ENCODE measurements around the gene MXRA7. TPM values are rescaled to one million over a fixed set of nuclear protein-coding genes. Genes with fewer than 3 reads are reported as not detected.

The MXRA7 gene
- 100 to 1,000 TPM; 180 to 259 (median 192) TPM for total RNA-seq (2021; fragmentation: NEBNext Ultra II Directional; extraction: Animal tissue kit (Norgen Biotek cat#: 25700))
- long read RNA-seq, full-length matches to known transcripts, result 4 of 30 reads
- long read RNA-seq, partial matches to known transcripts, result 9 of 30 reads
- long read RNA-seq, other reads (novel, unspliced or antisense), result 17 of 30 reads

- Mint-ChIP-seq H3K4me3 (peak within 1 kb of the TSS; percentile 99), H3K36me3 (ENCODE audit: low read depth) (peaks cover 40% of the 10 kb centered on the region), H3K27me3 (ENCODE audit: insufficient read depth) (peaks cover 12% of the 10 kb centered on the region), H3K27ac (peak within 1 kb of the TSS; percentile 99), H3K9me3 (no peaks in the 10 kb centered on the region), H3K4me1 (ENCODE audit: low read depth) (peaks cover 65% of the 10 kb centered on the region)
- no peak for DNase-seq
- TF ChIP-seq CTCF (IDR thresholded peaks at IDR 0.05), result no peak
These were observed at the start of gene MXRA7 for GRCh38 chr17:76710863-76711611. MXRA7 (minus strand) TSS chr17:76710965; CDS start chr17:76710946, 19 bp downstream.

GRCh38 chr17:76758570-76758969 is 47.8 kb upstream of the MXRA7 start:
- Mint-ChIP-seq H3K4me3 (no peak overlapping the region), H3K27ac (no peak overlapping the region), H3K4me1 (ENCODE audit: low read depth) (peaks cover 6% of the 10 kb centered on the region; the same call in 1 of the 2 replicates), H3K36me3 (ENCODE audit: low read depth) (peaks cover 12% of the 10 kb centered on the region; the same call in 1 of the 2 replicates), H3K27me3 (ENCODE audit: insufficient read depth) (no peaks in the 10 kb centered on the region), H3K9me3 (no peaks in the 10 kb centered on the region)
- no peak for TF ChIP-seq CTCF (IDR thresholded peaks at IDR 0.05)
- no peak for DNase-seq

GRCh38 chr17:76757256-76757655 is 46.5 kb upstream of the MXRA7 start:
- H3K4me3 Mint-ChIP-seq, result no peak overlapping the region
- no peaks in the 10 kb centered on the region for H3K9me3 Mint-ChIP-seq
- no peaks in the 10 kb centered on the region for H3K27me3 Mint-ChIP-seq (ENCODE audit: insufficient read depth)
- TF ChIP-seq CTCF (IDR thresholded peaks at IDR 0.05), result no peak
- H3K27ac Mint-ChIP-seq, result no peak overlapping the region
- H3K4me1 Mint-ChIP-seq (ENCODE audit: low read depth), result peaks cover 6% of the 10 kb centered on the region; the same call in 1 of the 2 replicates
- DNase-seq, result no peak
- H3K36me3 Mint-ChIP-seq (ENCODE audit: low read depth), result peaks cover 13% of the 10 kb centered on the region

GRCh38 chr17:76755285-76755684 is 44.5 kb upstream of the MXRA7 start:
- Mint-ChIP-seq H3K9me3 (no peaks in the 10 kb centered on the region), H3K36me3 (ENCODE audit: low read depth) (peaks cover 17% of the 10 kb centered on the region), H3K4me3 (no peak overlapping the region), H3K27me3 (ENCODE audit: insufficient read depth) (no peaks in the 10 kb centered on the region), H3K4me1 (ENCODE audit: low read depth) (peaks cover 6% of the 10 kb centered on the region; the same call in 1 of the 2 replicates), H3K27ac (no peak overlapping the region)
- TF ChIP-seq CTCF (IDR thresholded peaks at IDR 0.05), result no peak
- DNase-seq, result no peak

GRCh38 chr17:76753061-76753961 is 42.5 kb upstream of the MXRA7 start:
- Mint-ChIP-seq H3K27ac (no peak overlapping the region), H3K4me3 (no peak overlapping the region)
- DNase-seq, result no peak

More at GRCh38 chr17:76753061-76753961, 42.5 kb upstream of the MXRA7 start:
- Mint-ChIP-seq H3K4me1 (ENCODE audit: low read depth) (peaks cover 6% of the 10 kb centered on the region; the same call in 1 of the 2 replicates), H3K27me3 (ENCODE audit: insufficient read depth) (peaks cover 2% of the 10 kb centered on the region; the same call in 1 of the 2 replicates), H3K36me3 (ENCODE audit: low read depth) (peaks cover 12% of the 10 kb centered on the region), H3K9me3 (no peaks in the 10 kb centered on the region)
- no peak for TF ChIP-seq CTCF (IDR thresholded peaks at IDR 0.05)
